HG03066 (cell line): ENCODE data around the gene ZFX.

Experiments used
- ATAC-seq: cut with Tn5 transposase; IDR thresholded peaks from one replicate; pipeline ENCODE4 v1.9.1; 2021; ENCODE audit warnings: low read depth; ENCODE audit not compliant: unreplicated experiment

Gene ZFX

GRCh38 chrX:24231641-24232179 lies 82.2 kb downstream of the ZFX start:
- no peak for ATAC-seq

- no peak for ATAC-seq
These were observed 83.3 kb downstream of the ZFX start for GRCh38 chrX:24232796-24233195.

- ATAC-seq, result no peak
These were observed 85.7 kb downstream of the ZFX start for GRCh38 chrX:24235084-24235710.

GRCh38 chrX:24241822-24242648 lies 92.5 kb downstream of the ZFX start:
- no peak for ATAC-seq

- ATAC-seq, result peak; percentile 87
These were observed 93.2 kb downstream of the ZFX start for GRCh38 chrX:24242649-24243175.

GRCh38 chrX:24243188-24243587 lies 93.7 kb downstream of the ZFX start:
- peak; percentile 33 for ATAC-seq

- no peak for ATAC-seq
These were observed 94.2 kb downstream of the ZFX start for GRCh38 chrX:24243692-24244091.

GRCh38 chrX:24245202-24245601 lies 95.7 kb downstream of the ZFX start:
- ATAC-seq, result no peak

GRCh38 chrX:24248042-24248441 lies 98.5 kb downstream of the ZFX start:
- no peak for ATAC-seq

- ATAC-seq, result no peak
These were observed 103.5 kb downstream of the ZFX start for GRCh38 chrX:24253030-24253429.

- no peak for ATAC-seq
These were observed 103.9 kb downstream of the ZFX start for GRCh38 chrX:24253469-24253868.

GRCh38 chrX:24257011-24257410 lies 107.5 kb downstream of the ZFX start:
- no peak for ATAC-seq

GRCh38 chrX:24259544-24260240 lies 110.2 kb downstream of the ZFX start:
- no peak for ATAC-seq

GRCh38 chrX:24260842-24261550 lies 111.5 kb downstream of the ZFX start:
- ATAC-seq, result no peak

- no peak for ATAC-seq
These were observed 112.8 kb downstream of the ZFX start for GRCh38 chrX:24262309-24262708.

- no peak for ATAC-seq
These were observed 114.9 kb downstream of the ZFX start for GRCh38 chrX:24264383-24264782.
